H1 (cell line): ENCODE results near the gene RAB1B. TPM values are rescaled to one million over a fixed set of nuclear protein-coding genes. Genes with fewer than 3 reads are reported as not detected.

ENCODE experiments used
- NANOG ChIP-seq: IDR thresholded peaks from 2 replicates; pipeline ENCODE4 v1.6.1; 2011; ENCODE audit warnings: low read length, low read depth, mild to moderate bottlenecking, inconsistent platforms; ENCODE audit not compliant: insufficient read depth, poor library complexity, severe bottlenecking
- PHF8 ChIP-seq: fragments of 200-600 bp; sonication (generic); conservative IDR thresholded peaks from 2 replicates; pipeline ENCODE4 v1.7.1; 2012; ENCODE audit warnings: low read depth, mild to moderate bottlenecking, inconsistent platforms, low read length, moderate library complexity
- polyA plus RNA-seq, 7 experiments: library from polyadenylated mRNA; depleted of rRNA in 3 of 7; stranded (reverse) in 5 of 7; unstranded in 2 of 7; fragments of >200 nt in 5 of 7; fragments of 200-250 nt in 2 of 7; gene quantifications; 1 replicate in 5 of 7; 2 replicates in 1 of 7; 4 replicates in 1 of 7; pipeline versions ENCODE4 v1.2.1 to v1.2.3, GENCODE V29; 2011 to 2013; ENCODE audit warnings: missing spikeins in 2 of 7, mixed read lengths in 2 of 7
- total RNA-seq: library from RNA; stranded (reverse); fragmentation: NEBNext Ultra II Directional; extraction: Animal tissue kit (Norgen Biotek cat#: 25700); gene quantifications from 2 replicates; pipeline ENCODE4 v1.2.1, GENCODE V29; 2021

RAB1B gene
- total and polyA plus RNA-seq, 2 of the 8 experiments (the other 6 are each of a cell fraction or from before 2014, with no cell fraction given), result 100 to 217 TPM

GRCh38 chr11:66309475-66309874 lies 41.0 kb downstream of the RAB1B start (continued):
- TF ChIP-seq NANOG, result no peak
- TF ChIP-seq PHF8, result no peak
